ENCODE results near the gene IL1RAP.

IL1RAP gene

DNA sequence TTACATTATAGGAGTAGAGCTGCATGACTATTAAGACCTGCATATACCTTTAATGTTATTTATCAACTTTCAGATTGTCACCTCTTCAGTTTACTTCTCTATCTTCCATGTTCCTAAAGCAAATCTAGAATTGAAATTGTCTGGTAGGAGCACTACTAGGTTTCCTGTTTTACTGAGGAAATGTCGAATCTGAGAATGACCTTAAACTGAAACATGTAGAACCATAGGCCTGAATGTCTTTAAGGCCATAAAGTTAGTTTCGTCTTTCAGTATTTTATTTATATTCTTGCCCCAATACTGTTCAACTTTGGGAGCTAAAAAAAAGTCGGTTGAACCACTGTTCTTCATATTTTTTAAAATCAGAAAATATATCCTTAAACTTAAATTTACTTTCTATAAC, 92.7 kb downstream of the IL1RAP start:
- TF ChIP-seq, protein P1, sequence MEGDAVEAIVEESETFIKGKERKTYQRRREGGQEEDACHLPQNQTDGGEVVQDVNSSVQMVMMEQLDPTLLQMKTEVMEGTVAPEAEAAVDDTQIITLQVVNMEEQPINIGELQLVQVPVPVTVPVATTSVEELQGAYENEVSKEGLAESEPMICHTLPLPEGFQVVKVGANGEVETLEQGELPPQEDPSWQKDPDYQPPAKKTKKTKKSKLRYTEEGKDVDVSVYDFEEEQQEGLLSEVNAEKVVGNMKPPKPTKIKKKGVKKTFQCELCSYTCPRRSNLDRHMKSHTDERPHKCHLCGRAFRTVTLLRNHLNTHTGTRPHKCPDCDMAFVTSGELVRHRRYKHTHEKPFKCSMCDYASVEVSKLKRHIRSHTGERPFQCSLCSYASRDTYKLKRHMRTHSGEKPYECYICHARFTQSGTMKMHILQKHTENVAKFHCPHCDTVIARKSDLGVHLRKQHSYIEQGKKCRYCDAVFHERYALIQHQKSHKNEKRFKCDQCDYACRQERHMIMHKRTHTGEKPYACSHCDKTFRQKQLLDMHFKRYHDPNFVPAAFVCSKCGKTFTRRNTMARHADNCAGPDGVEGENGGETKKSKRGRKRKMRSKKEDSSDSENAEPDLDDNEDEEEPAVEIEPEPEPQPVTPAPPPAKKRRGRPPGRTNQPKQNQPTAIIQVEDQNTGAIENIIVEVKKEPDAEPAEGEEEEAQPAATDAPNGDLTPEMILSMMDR (IDR thresholded peaks at IDR 0.05; ENCODE audit: low read depth, low read length, missing control alignments) = no peak
- DNase-seq (ENCODE audit: low read depth) = no peak

DNA sequence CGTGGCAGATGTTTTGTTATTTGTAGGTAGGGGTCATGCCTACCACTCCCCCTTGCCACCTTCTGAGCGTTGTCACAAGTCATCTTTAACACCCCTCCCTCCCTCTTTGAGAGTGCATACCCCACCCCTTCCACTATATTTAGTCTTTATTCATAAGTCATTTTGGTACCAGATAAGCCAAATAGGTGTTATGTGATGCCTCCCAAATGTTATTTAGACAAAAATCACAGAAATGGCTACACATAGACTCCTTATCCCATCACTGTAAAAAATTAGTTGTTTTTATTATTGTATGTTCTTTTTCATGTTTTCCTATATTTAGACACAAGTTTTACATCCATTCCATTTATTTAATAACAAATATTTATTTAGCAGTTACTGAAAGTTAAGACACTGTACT, 93.1 kb downstream of the IL1RAP start:
- TF ChIP-seq, protein P1 (IDR thresholded peaks at IDR 0.05; ENCODE audit: low read depth, low read length, missing control alignments) = no peak
- DNase-seq (ENCODE audit: low read depth) = no peak

More for the DNA sequence above, 92.7 kb downstream of the IL1RAP start:
- H3K4me3 ChIP-seq (ENCODE audit: low read depth, low read length) = no peak overlapping the region

DNA sequence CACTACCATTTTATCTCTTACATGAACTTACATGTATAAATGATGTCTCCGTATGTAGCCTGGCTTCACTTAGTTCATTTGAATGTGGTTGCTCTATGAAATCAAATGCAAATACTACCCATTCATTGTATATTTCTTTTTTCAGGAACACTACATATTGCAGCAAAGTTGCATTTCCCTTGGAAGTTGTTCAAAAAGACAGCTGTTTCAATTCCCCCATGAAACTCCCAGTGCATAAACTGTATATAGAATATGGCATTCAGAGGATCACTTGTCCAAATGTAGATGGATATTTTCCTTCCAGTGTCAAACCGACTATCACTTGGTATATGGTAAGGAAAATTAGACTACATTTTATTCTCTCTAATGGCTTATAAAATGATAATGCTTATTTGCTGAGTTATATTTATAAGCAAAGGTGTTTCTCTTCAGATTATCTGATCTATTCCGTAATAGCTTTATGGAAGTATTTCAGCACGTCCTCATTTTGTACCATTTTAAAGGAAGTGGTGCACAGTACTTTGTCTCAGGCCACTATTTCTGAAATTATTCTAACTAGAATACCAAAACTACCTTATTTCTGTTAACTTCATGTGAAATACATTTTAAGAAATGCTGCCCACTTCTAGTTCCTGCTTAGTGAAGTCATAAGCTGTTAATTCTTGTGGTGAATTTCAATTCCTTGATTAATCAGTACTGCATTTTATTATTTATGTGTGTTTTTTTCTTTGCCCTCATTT, 95.1 kb downstream of the IL1RAP start:
- no peak overlapping the region for H3K4me3 ChIP-seq (ENCODE audit: low read depth, low read length)
- no peak for DNase-seq (ENCODE audit: low read depth)
- TF ChIP-seq, protein P1 (IDR thresholded peaks at IDR 0.05; ENCODE audit: low read depth, low read length, missing control alignments) = no peak

More for the DNA sequence above, 93.1 kb downstream of the IL1RAP start:
- H3K4me3 ChIP-seq (ENCODE audit: low read depth, low read length) = no peak overlapping the region

DNA sequence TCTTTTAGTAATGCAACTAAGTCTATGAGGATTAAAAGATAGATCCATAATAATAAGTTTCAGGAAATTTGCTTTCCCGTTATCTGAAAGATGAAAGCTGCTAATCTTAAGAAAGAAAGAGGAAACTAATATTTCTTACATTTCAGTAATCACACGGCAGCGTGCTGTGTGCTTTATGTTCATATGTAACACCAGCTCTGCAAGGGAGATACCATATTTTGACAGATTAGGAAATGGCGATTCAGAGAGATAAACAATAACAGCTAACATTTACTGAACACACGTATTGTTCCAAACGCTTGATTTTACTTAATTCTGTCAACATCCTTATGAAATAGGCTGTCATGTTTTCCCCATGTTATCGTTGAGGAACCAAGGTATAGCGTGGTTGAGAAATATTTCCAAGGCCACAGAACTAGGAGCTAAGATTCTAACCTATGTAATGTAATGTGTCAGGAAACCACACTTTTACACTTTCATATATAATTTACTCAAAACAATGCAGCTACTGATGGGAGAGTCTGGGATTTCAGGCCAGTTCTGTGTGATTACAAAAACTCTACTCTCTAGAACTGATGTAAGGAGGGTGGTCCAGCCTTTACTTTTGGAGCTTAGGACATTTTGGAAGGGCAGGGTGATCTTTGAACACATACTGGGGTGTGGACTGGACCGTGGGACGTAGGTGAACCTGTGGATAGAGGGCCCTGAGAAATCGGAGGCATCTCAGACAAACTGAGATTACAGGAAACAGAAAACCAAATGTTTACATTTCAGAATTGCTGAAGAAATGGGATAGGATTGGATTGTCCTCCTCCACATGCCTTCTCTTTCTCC, 100.6 kb downstream of the IL1RAP start:
- no peak for DNase-seq (ENCODE audit: low read depth)
- TF ChIP-seq, protein P1 (IDR thresholded peaks at IDR 0.05; ENCODE audit: low read depth, low read length, missing control alignments) = no peak
- no peak overlapping the region for H3K4me3 ChIP-seq (ENCODE audit: low read depth, low read length)

DNA sequence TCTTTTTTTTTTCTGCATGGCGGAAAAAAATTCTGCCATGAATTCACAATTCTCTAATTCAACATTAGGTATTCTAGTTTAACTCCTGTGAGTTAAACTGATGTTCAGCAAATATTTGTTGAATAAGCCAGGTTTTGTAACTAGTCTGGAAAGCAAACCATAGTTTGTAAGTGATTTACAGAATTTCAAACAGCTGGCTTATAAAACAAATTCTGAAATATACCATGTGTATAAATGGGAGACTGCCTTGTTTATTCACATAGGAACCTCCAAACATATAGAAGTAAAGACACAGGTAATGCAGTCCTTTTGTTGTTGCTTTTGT, 101.1 kb downstream of the IL1RAP start:
- TF ChIP-seq, protein P1 (IDR thresholded peaks at IDR 0.05; ENCODE audit: low read depth, low read length, missing control alignments) = no peak
- no peak for DNase-seq (ENCODE audit: low read depth)
- no peak overlapping the region for H3K4me3 ChIP-seq (ENCODE audit: low read depth, low read length)

DNA sequence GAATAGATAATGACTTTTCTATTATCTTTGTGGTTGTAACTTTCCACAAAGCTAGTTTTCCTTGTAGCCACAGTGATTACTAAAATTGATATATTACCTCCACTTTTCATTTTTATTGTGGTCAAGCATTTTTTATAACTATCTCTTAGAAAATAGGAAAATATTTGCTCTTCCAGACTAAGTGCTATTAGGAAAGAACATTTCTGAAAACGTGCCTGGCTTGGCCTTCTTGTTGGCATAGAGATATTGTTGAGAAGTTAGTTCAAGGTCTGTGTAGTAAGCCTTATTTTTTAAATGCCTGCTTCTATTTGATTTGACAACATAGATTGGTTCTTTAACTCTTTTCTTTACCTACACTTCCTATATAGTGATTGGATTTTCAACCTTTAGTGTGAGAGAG, 101.7 kb downstream of the IL1RAP start:
- no peak for DNase-seq (ENCODE audit: low read depth)

More for the DNA sequence above, 101.7 kb downstream of the IL1RAP start:
- TF ChIP-seq, protein P1 (IDR thresholded peaks at IDR 0.05; ENCODE audit: low read depth, low read length, missing control alignments) = no peak
- no peak overlapping the region for H3K4me3 ChIP-seq (ENCODE audit: low read depth, low read length)

Data from GM12864 (cell line).